SHP77 (cell line): ENCODE data around the gene MAPK10.
"Not testable (repeated sequence)": the region's sequence is repeated elsewhere in the genome, so short reads cannot be mapped to it uniquely, and the experiment has no call there.

Source experiments
- DNase-seq, 2 experiments: peaks; one replicate each; lab custom pipeline; 2025; lab: John Stamatoyannopoulos, UW

MAPK10 gene

DNA sequence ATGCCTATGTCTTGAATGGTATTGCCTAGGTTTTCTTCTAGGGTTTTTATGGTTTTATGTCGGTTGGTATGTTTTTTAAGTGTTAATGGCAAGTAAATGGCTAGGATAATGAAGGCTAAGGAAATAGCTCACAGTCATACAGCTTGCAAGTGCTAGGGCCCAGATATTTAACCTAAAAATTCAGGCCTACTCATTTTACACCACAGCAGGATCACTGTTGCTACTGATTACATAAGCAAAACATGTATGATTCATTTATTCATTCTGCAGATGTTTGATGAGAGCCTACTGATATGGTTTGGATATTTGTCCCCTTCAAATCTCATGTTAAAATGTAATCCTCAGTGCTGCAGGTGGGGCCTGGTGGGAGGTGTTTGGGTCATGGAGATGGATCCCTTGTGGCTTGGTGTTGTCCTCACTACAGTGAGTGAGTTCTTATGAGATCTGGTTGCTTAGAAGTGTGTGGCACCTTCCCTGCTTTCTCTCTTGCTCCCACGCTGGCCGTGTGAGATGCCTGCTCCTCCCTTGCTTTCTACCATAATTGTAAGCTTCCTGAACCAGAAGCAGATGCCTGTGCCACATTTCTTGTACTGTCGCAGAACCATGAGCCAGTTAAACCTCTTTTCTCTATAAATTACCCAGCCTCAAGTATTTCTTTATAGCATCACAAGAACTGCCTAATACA is 175.5 kb downstream of the MAPK10 start:
- DNase-seq, result no peak

DNA sequence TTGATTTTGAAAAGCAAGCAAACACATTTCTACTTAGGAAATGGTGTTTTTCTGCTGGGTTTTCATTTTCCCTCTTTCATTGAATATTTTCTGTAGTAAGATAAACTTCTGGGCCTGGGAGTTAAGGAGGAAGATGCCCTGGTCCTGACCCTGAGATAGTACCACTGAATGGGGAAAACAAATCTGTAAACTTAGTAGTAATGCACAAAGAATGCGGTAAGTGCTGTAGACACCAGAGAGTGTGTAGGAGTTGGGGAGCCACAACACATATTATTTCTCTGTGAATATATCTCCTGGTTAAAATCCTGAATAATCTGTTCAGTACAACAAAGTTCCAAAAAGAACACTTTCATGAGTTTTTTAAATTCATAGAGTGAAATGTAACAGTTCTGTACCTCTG is 178.3 kb downstream of the MAPK10 start:
- no peak for DNase-seq

DNA sequence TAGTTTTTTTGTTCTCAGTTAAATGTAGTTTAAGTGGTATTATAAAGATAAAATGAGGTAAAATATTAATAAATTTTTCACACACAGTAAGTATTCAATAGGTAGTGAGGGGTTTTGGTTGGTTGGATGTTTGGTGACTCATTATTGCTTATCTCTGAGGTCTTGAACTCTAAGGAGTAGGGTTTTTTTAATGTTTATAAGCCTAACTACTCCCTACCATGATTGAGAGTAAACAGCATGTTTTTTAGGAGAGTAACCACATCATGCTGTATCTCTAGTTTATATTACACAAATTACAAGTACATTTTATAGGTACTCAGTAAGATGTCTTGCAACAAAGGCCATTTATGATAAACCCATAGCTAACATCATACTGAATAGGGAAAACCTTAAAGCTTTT is 181.6 kb downstream of the MAPK10 start:
- no peak for DNase-seq

DNA sequence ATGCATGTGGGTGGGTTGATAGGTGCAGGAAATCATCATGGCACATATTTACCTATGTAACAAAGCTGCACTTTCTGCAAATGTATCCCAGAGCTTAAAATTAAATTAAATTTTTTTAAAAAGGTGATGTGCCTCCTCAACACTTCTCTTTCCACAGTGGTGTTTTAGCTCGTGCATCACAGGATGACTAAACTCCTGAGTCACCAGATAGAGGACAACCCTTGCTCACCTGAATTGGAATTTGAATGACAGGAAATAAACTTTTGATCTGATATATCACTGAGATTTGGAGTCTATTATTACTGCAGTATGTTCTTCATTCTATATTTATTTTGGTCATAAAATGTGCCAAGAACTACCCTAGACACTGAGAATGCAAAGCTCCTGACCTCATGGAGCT is 185.3 kb downstream of the MAPK10 start:
- DNase-seq, result no peak

DNA sequence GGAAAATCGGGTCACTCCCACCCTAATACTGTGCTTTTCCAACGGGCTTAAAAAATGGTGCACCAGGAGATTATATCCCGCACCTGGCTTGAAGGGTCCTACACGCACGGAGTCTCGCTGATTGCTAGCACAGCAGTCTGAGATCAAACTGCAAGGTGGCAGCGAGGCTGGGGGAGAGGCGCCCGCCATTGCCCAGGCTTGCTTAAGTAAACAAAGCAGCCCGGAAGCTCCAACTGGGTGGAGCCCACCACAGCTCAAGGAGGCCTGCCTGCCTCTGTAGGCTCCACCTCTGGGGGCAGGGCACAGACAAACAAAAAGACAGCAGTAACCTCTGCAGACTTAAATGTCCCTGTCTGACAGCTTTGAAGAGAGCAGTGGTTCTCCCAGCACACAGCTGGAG is 191.5 kb downstream of the MAPK10 start:
- DNase-seq, result not testable (repeated sequence)

DNA sequence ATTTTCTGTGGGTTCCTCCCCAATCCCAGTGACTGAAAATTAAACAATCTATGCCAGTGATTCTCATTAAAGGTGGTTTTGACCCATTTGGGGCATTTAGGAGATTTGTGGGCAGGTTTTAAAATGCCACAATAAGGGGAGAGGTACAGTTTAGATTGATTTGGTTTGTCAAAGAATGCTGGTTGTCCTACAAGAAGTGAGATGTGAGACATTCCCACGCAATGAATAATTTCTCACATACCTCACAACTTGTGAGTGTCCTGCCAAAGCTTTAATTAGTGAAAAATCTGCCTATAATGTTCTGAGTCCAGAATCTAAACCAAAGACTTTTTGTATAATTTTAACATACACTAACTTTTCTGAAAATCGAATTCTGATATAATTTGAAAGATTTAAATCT is 199.4 kb downstream of the MAPK10 start:
- no peak for DNase-seq

DNA sequence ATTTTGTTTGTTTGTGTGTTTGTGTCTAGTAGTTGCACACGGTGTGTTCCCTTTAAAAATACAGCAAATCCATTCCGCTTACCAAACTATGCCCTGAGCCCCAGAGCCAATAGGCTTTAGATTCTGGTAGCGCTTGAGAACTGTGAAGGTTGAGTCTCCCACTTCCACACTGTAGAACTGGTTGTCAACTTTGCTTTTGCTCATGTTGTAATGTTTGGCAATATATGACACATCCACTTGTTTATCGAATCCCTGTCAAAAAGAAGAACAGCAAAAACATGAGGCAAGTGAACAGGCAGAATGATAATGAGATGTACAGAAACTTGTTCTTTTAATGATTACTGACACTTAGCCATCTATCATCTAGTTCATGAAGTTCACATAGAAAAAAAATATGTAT is 200.6 kb downstream of the MAPK10 start:
- no peak for DNase-seq

DNA sequence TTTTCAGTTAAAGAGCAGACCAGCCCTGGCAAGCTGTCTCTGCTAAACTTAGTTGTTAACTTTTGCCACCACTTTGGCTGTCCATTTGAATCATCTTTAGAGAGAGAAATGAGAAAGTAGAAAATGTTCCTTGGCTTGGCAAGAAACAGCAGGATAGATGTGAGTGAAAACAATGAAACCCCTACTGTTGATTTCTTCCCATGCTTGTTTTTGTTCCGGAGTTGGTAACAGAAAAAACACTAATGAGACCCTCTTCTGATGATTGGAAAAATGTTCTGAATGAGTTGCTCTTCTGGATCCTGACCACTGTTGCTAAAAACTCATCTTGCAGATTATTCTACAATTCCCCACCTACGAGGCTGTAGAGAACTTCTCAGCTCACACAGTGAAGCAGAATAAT is 203.3 kb downstream of the MAPK10 start:
- DNase-seq, result no peak

DNA sequence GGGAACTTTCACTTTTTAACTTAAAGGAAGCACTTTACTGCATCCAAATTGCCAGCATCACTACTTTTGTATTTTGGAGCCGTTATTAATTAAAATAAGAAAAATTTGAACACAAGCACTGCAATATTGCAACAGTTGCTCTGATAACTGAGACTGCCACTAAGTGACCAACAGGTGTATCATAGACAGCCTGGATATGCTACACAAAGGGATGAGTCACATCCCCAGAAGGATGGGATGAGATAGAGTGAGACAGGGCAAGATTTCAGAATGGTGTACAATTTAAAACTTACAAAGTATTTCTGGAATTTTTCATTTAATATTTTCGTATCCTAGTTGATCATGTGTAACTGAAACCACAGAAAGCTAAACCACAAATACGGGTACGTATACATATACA is 204.1 kb downstream of the MAPK10 start:
- DNase-seq, result no peak

DNA sequence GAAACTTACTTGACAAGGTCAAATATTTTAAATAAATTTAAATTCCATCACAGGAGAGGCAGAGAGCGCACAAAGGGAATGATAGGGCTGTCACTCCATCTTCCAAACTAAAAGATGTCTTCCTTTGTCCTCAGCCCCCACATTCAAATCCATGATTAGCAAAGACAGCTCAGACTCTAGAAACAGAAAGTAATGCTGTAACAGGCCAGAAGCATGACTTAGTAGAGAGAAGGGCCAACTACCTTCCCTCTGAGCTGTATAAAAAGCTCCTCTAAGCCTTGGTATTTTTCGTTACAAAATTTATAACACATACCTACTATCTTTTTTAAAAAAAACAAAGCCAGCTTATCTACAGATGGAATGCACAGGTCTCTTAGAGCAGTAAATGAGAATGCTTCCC is 207.4 kb downstream of the MAPK10 start:
- DNase-seq, result no peak

DNA sequence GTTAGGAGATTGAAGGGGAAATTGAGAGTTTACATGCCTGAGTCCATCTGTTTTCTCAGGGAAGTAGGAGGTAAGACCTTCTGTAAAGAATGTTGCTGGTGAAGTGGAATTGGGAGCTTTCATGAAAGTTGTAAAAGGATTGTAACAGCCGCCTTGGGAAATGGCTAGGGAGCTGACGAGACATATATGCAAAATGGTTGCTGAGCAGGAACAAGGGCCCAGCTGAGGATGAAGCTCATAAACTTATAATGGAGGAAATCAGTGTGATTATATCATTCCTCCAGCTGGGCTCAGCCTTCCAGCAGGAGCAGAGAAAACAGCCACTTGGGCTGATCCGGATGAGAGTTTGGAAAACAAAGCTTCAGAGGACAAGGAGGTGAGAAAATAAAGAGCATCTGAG is 208.7 kb downstream of the MAPK10 start:
- DNase-seq, result no peak

DNA sequence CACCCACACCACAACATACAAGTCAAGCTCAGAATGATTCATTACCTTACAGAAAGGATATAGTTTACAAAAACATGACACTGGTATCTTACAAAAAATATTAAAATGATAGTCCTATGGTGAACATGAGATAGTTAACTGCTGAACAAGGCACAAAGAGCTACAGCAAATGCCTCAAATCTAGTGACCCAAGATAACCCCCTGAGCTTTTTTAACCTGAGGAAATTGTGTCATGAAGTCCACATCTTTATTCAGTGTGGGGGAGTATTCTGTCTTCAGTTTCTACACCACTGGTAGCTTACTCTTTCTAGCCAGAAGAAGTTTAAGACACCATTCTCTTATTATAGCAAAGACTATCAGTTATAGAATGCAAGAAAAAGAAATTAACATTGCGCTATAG is 218.7 kb downstream of the MAPK10 start:
- no peak for DNase-seq

DNA sequence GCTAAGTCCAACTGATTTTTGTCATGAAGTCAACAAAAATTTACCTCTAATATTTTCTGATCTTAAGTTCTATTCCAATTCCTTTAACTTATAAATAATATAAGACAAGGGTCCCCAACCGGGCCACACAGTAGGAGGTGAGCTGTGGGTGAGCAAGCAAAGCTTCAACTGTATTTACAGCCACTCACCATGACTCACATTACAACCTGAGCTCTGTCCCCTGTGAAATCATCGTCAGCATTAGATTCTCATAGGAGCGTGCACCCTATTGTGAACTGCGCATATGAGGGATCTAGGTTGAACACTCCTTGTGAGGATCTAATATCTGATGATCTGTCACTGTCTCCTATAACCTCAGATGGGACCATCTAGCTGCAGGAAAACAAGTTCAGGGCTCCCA is 227.4 kb downstream of the MAPK10 start:
- DNase-seq, result no peak

DNA sequence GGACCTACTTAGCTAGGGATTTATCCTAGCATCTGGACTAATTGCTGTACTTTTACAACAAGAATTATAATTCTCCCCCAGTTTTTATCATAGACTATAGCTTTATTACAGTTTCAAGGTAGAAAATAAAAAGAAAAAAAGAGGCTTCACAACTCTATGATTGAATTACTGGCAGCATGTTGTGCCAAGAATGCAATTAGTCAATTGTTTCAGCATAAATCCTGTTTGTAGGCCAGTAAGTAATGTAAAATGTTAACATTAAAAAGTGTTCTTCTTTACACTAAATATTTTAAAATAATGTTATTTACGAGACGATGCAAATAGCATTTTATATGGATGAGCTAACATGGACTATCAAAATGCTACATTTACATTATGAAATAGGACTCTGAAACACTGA is 228.4 kb downstream of the MAPK10 start:
- no peak for DNase-seq

DNA sequence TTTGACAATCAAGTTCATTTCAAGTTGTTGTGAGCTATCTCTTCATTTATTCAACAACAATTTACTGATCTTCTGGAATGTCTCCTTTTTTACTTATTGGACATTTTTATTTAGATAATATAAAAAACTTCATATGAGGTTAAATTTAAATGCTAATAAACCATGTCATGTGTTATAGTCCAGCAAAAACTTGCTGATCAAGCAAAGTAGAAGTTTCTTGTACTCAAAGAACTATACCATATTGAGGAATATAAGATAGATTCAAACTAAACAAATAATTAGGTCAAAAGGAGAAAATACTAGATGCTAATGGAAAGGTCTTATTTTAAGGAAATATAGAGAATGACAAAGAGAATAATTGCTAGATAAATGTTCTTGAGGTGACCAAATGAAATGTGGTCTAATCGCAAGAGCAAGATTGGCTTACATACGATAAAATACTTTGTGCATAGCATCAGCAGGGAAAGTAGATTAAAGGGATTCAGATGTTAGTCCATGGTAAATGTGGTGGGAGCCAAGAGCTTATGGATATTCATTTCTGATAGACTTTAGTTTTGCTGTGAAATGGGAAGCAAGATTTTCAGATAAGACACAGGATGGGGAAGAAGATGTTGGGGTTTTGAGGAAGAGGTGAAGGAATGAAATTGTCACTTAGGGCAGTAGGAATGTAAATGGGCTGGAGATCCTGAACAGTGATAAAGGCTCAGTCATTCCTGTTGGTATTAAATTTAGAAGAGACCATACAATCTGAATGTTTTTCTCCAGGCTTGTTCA is 229.5 kb downstream of the MAPK10 start:
- no peak for DNase-seq

DNA sequence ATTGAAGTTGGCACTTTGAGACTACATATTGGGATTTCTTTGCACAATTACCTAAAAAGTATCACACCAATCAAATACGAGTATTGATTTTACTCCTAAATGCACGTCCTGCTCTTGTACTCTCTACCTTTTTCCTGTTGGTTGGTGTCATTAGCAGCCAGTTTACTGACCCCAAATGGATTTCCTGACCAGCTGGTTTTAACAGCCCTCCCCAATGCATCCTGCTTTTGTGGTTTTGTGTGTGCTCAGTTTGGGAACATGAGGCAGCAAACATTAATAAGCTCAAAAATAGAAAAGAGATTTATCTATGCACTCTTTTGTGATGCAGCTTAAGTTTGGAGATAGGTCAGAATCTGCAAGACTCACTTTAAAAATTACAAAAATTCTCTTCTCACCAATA is 230.3 kb downstream of the MAPK10 start:
- DNase-seq, result no peak

DNA sequence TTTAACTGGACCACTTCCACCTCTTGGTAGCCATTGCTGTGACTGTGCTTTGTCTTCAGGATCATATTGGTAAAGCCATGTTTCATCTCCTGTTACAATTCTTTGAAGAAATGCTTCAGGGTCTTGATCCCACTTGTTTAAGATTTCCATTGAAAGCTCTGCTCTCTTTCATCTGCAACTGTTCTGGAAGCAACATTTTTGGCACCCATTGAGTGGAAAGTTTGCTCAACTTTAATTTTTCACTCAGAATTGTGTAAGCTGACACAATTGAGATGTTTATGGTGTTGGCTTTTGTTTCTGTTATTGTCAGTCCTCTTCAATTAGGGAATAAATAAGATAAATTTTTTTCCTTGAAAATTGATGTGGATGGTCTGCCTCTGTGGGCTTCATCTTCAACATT is 237.4 kb downstream of the MAPK10 start:
- DNase-seq, result no peak

DNA sequence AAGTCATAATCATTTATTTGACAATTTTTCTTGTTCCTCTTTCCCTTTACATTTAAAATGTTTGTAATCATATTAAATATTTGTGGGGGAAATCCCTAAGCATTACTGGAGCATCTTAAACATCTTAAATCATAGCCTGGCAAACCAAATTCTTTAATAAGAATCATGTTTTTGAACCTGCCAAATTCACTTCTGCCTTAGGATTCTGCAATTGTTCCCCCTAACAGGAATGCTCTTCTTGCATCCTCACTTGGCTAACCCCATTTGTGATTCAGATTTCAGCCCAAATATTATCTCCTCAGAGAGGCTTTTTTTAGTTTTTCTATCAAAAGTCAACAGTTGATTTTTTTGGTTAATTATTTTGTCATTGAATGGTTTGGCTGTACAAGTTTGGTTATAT is 241.1 kb downstream of the MAPK10 start:
- no peak for DNase-seq

DNA sequence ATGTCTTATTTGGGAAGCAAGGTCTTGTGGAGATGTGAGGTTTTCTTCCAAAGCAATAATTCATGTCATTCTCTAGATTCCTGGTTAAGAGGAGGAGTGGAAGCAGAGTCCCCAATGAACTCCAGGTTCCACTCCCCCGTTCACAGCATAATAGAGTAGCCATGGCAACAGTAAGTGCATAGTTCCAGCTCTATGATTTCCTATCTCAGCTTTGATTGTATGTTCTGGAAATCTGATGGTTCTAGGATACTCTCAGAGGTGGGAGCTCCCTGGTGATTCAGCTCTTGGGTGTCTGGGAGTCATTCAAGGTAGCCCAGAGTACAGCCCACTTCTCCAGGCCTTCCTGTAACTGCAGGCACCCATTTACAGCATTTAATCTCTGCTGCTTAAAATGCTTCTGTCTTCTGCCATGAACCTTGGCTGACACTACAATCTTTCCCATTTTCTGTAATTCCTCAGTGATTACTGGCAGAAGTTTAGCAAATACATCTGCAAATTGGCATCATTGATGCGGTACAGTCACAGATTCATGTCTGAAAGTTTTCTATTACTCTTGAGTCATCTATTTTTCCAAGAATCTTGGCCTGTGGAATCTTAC is 242.0 kb downstream of the MAPK10 start:
- no peak for DNase-seq

DNA sequence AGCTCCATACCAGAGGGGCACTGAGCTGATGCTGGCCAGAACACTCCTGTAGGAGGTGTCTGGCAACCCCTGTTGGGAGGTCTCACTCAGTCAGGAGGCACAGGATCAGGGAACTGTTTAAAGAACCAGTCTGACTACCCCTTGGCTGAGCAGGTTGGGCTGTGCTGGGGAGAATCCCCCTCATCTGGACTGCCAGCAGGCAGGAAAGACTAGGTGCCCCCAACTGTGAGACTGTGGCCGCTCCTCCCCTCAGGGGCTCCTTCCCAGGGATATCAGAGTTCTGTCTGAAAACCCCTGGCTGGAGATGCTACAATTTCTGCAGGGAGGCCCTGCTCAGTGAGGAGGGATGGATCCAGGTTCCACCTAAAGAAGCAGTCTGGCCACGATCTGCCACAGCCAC is 245.3 kb downstream of the MAPK10 start:
- DNase-seq, result no peak

DNA sequence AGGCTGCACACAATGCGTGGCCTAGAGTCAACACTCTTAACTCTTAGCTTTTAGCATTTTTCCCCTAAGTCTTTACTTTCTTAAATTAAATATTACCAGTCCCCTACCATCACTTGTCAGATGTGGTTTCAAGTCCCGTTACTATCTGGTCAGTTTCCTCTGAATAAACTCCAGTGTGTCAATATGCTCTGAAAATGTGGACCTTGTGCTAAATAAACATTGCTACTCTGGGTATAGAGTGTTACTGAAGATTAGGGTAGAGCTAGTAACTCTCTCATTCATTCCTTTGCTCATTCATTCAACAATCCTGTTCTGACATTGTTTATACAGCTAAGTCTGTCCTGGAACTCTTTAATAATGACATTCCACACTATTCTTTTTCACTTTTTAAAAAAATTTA is 251.0 kb downstream of the MAPK10 start:
- DNase-seq, result no peak

DNA sequence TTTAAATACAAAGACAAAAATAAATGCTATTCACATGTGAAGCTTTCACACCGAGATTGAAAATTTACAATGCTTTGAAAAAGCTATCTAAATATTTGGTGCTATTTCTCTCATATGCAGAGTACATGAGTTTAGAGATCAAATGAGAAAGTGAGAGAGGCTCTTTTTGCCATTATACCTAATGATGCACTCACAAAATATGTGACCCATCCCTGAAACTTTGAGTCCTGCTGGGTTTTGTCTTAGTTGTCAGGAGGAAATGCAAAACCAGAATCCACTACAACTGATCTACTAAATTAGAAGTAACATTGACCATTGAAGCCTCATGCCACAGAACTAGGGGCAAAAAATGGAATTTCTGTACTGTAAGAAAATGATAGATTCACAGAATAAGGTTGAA is 251.7 kb downstream of the MAPK10 start:
- no peak for DNase-seq

DNA sequence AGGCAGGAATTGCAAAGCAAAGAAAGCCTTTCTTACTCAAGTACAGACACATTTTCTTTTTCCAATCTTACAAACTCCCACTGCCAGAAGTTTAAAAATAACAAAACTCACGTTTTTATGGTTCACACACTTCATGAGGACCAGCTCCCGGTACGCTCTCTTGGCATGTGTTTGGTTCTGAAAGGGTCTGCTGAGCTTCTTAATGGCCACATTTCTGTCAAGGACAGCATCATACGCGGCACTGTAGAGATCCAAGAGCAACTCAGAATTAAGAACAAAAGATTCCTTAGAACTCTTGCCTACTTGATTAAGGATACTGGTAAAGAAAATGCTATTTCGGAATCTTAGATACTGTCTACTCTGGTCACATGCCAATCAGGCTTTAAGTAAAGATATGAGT is 252.7 kb downstream of the MAPK10 start:
- DNase-seq, result no peak

DNA sequence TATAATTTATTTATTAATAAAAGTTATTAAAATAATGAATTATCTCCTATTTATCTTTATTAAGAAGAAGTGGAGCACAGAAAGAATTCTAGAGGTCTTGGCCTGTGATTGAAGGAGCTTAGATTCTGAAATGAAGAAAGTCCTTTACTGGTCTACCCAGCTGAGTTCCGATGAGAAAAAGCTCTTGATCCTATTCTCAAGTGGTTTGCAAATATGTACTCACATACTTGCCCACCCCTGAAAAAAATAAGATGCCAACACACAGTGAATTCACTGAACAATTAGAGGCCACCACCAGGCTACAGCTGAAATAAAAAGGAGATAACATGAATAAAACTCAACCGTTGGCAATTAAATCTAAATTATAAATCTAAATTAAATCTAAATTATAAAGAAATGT is 253.4 kb downstream of the MAPK10 start:
- no peak for DNase-seq
